HEK293T (cell line): Measurements from ENCODE around the gene PEX10.
A peak's percentile ranks its signal among the peaks of the same experiment; 100 is the strongest.

Source experiments
- CTCF ChIA-PET: fragments of 350-600 bp; formaldehyde crosslinking; extraction: SDS; loops from one replicate; lab custom pipeline; 2021; ENCODE audit warnings: antibody characterized with exemption, inconsistent platforms; lab: Yijun Ruan, JAX
- POLR2A ChIA-PET: fragments of 350-600 bp; formaldehyde crosslinking; extraction: SDS; loops from one replicate; lab custom pipeline; 2020; ENCODE audit warnings: antibody characterized with exemption, inconsistent platforms; lab: Yijun Ruan, JAX
- DNase-seq: peaks from one replicate; pipeline ENCODE4 v3.0.0; 2012; ENCODE audit warnings: mixed read lengths; ENCODE audit errors: extremely low spot score
- ARNT ChIP-seq: fragments of 450-650 bp; IDR thresholded peaks from 2 replicates; pipeline ENCODE4 v1.6.1; 2017; ENCODE audit warnings: mild to moderate bottlenecking
- BHLHE40 ChIP-seq: fragments of 450-650 bp; IDR thresholded peaks from 2 replicates; pipeline ENCODE4 v1.6.1; 2016; ENCODE audit warnings: mild to moderate bottlenecking, moderate library complexity, borderline replicate concordance
- CTBP1 ChIP-seq: fragments of 450-650 bp; IDR thresholded peaks from 2 replicates; pipeline ENCODE4 v1.6.1; 2016; ENCODE audit warnings: borderline replicate concordance
- ELF4 ChIP-seq: fragments of 450-650 bp; IDR thresholded peaks from 2 replicates; pipeline ENCODE4 v1.6.1; 2017; ENCODE audit warnings: antibody characterized with exemption
- FOXA1 ChIP-seq: fragments of 450-650 bp; IDR thresholded peaks from 2 replicates; pipeline ENCODE4 v1.6.1; 2016; ENCODE audit warnings: mild to moderate bottlenecking
- FOXK2 ChIP-seq: fragments of 450-650 bp; IDR thresholded peaks from 2 replicates; pipeline ENCODE4 v1.6.1; 2016; ENCODE audit warnings: mild to moderate bottlenecking
- FOXM1 ChIP-seq: fragments of 450-650 bp; IDR thresholded peaks from 2 replicates; pipeline ENCODE4 v1.6.1; 2017; ENCODE audit warnings: mild to moderate bottlenecking, borderline replicate concordance
- HDGF ChIP-seq: fragments of 450-650 bp; IDR thresholded peaks from 2 replicates; pipeline ENCODE4 v1.6.1; 2017; ENCODE audit warnings: antibody characterized with exemption, borderline replicate concordance
- L3MBTL2 ChIP-seq: fragments of 450-650 bp; conservative IDR thresholded peaks from 2 replicates; pipeline ENCODE4 v1.6.1; 2016; ENCODE audit warnings: mild to moderate bottlenecking
- LEF1 ChIP-seq: fragments of 450-650 bp; IDR thresholded peaks from 2 replicates; pipeline ENCODE4 v1.6.1; 2017; ENCODE audit warnings: mild to moderate bottlenecking, borderline replicate concordance
- NFRKB ChIP-seq: fragments of 450-650 bp; IDR thresholded peaks from 2 replicates; pipeline ENCODE4 v1.6.1; 2016; ENCODE audit warnings: mild to moderate bottlenecking, moderate library complexity
- SP1 ChIP-seq: fragments of 450-650 bp; IDR thresholded peaks from 2 replicates; pipeline ENCODE4 v1.6.1; 2017
- SUZ12 ChIP-seq: fragments of 450-650 bp; IDR thresholded peaks from 2 replicates; pipeline ENCODE4 v1.6.1; 2016; ENCODE audit warnings: mild to moderate bottlenecking
- TARDBP ChIP-seq: fragments of 450-650 bp; IDR thresholded peaks from 2 replicates; pipeline ENCODE4 v1.6.1; 2016
- ZNF384 ChIP-seq: fragments of 450-650 bp; IDR thresholded peaks from 2 replicates; pipeline ENCODE4 v1.6.1; 2016
- TF ChIP-seq, protein P1 (sequence below): fragments of 450-650 bp; IDR thresholded peaks from 2 replicates; pipeline ENCODE4 v1.6.1; 2016

PEX10 gene

DNA sequence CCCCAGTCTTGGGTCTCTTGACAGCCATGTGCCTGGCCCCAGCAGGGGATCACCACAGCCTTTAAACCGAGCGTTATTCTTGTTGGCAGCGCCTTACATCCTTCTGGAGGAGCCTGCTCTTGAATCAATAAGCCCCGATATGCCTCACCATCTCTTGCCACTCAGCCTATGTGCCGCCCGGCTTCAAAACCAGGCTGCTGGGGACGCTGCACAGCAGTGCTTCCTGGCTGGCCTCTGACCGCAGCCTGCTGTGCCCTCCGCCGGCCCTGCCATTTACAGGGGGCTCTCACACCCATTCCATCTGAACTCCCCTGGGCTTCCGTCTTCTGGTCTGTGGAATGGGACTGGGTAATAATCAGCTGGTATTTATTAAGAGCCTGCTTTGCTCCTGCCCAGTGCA is 3.0 kb upstream of the PEX10 start:
- DNase-seq = no peak
- ChIA-PET CTCF (interaction anchor here (1.6 kb wide), 1 partner anchor 134 kb away, joined by 3 read pairs; no protein-coding TSS in a partner anchor), POLR2A (interaction anchor here (1.1 kb wide), 1 partner anchor 17 kb away, joined by 4 read pairs; no protein-coding TSS in a partner anchor)
- TF ChIP-seq L3MBTL2 (no peak), CTBP1 (no peak), FOXK2 (no peak), HDGF (no peak), TARDBP (no peak), BHLHE40 (no peak), LEF1 (no peak), SUZ12 (no peak), SP1 (no peak), FOXA1 (no peak), ELF4 (no peak), FOXM1 (no peak), ZNF384 (no peak), NFRKB (no peak), ARNT (no peak)
- TF ChIP-seq, protein P1, sequence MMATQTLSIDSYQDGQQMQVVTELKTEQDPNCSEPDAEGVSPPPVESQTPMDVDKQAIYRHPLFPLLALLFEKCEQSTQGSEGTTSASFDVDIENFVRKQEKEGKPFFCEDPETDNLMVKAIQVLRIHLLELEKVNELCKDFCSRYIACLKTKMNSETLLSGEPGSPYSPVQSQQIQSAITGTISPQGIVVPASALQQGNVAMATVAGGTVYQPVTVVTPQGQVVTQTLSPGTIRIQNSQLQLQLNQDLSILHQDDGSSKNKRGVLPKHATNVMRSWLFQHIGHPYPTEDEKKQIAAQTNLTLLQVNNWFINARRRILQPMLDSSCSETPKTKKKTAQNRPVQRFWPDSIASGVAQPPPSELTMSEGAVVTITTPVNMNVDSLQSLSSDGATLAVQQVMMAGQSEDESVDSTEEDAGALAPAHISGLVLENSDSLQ = no peak

DNA sequence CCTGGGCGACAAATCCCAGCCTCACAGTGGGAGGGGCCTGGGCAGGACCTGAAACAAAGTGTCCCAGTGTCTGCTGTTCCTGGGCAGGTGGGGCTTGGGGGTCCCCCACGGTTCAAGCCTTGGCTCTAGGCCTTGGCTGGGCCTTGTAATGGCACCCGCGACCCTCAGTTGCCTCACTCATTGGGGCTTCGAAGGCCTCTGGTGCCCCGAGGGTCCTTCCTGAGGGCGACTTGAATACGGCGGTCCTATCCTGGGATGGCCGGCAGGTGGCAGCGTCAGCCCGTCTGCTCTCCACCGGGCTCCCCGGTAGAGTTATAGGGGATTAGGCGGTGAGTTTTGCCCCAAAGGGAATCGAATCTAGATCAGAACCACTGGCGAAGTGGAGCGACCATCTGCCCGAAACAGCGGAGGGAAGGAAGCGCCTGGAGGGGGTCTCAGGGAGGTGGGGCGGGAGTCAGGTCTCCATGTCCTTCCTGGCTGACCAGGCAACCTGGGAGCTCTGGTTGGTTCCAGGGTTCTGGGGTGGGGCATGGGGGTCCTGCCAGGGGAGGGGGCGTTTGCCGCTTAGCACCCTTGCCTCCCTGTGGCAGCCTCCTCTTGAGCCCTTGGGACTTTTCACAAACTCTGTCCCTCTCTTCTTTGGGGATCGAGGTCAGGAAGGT is 2.1 kb upstream of the PEX10 start:
- TF ChIP-seq FOXM1 (no peak), HDGF (no peak), ZNF384 (no peak), SP1 (no peak), TARDBP (no peak), ELF4 (no peak)
- TF ChIP-seq, protein P1 = no peak
- CTCF ChIA-PET = interaction anchor here (0.6 to 1.6 kb wide), 5 partner anchors 15 to 386 kb away, joined by 3 to 5 read pairs (median 3); no protein-coding TSS in a partner anchor
- POLR2A ChIA-PET = interaction anchor here (1.0 kb wide), 1 partner anchor 133 kb away, joined by 4 read pairs; no protein-coding TSS in a partner anchor
- peak; percentile 72 for DNase-seq

DNA sequence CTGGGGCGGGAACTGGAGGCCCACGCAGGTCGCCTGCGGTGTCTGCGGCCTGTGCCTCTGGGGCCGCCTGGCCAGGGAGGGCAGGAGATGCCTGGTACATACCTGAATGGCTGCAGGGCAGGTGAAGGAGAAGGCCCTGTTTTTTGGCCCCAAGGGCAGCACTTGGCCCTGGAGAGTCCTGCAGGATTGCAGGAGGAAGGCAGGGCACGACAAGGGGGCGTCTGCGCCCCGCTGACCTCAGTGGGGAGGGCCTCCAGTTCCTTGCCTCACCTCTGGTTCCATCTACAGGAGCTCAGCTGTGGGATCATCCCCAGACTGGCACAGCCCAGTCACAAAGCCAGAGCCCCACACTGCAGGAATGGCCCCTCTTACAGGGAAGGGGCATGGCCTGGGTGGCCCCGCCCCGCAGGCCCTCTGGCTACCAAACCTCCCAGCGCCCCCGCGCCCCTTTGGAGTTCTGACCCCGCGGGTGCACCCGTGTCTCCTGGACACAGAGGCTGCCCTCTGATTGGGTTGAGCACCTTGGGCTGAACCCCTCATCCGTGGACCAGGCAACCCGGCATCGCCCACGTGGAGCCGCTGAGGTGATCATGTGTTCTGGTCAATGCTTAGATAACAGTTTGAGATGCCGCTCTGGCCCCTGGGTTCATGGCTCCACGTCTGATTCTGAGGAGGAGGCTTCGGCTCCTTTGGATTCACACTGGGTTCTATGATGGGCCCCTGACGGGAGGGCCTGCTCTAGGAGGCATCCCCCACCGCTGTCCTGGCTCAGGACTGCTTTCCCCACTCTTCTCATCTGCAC is 1.3 kb upstream of the PEX10 start:
- DNase-seq = no peak
- CTCF ChIA-PET = interaction anchor here (0.9 to 1.8 kb wide), 4 partner anchors 16 to 135 kb away, joined by 3 to 5 read pairs (median 4); no protein-coding TSS in a partner anchor
- POLR2A ChIA-PET = interaction anchor here (0.7 to 4.4 kb wide), 8 partner anchors 21 to 225 kb away, joined by 3 to 18 read pairs (median 4); partner anchors contain the start of genes MORN1, PANK4 and RER1
- TF ChIP-seq TARDBP = no peak
- no peak for TF ChIP-seq ARNT
- no peak for TF ChIP-seq CTBP1

DNA sequence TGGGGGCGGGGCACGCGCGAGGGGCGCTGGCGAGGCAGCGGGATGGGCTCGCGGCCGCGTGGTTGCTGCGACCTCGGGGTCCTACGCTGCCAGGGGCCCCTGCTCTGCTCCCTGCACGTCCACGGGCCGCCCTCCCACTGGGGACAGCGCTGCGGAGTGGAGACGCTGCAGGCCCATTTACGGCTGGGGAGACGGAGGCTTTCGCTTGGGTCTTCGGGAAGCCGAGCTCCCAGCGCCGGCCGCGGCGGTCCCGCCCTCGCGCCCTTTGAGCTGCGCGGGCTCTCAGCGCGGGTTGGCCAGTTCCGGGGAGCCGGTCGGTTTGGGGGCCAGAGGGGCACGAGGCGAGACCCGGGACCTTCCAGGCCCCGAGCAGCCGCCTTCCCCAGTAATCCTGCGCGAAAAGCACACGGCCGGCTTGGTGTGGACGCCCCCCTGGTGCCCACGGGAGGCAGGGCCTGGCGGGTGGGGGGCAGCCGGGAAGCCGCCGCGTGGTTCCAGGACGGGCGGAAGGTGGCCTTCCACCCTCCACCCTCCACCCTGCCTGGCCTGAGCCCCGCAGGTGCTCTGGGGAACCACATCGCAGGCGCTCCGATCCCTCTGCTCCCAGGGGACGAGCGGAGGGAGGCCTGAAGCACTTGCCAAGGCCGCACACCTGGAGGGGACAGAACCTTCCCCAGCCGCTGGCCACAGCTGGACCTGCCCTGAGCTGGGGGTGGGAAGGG is 570 bp upstream of the PEX10 start:
- CTCF ChIA-PET = interaction anchor here (0.9 to 1.8 kb wide), 2 partner anchors 134 to 135 kb away, joined by 3 to 4 read pairs; no protein-coding TSS in a partner anchor
- POLR2A ChIA-PET = interaction anchor here (0.7 to 4.4 kb wide), 7 partner anchors 21 to 225 kb away, joined by 3 to 18 read pairs (median 4); partner anchors contain the start of genes MORN1, PANK4 and RER1

More for the DNA sequence above, 570 bp upstream of the PEX10 start:
- TF ChIP-seq FOXK2 (no peak), TARDBP (no peak), SUZ12 (no peak), NFRKB (no peak), ARNT (peak; percentile 7; the same call in 1 of the 2 replicates), HDGF (no peak), FOXA1 (no peak), SP1 (no peak), L3MBTL2 (peak; percentile 83), BHLHE40 (no peak), ZNF384 (no peak), CTBP1 (no peak), LEF1 (peak; percentile 77; the same call in 1 of the 2 replicates), ELF4 (no peak)
- TF ChIP-seq, protein P1 = no peak
- peak; percentile 57 for DNase-seq
